ENCODE measurements around the gene CLTCL1.

GRCh38 chr22:19148417-19149046 is 143.0 kb downstream of the CLTCL1 start:
- TF ChIP-seq POLR2A (IDR thresholded peaks at IDR 0.05) (no peak), CTCF (IDR thresholded peaks at IDR 0.05) (no peak)

Data from heart left ventricle (tissue), 13 donors.